HepG2 (cell line): ENCODE results near the gene PLXNC1.

Experiments used
- ATF2 ChIP-seq: sonication (generic); formaldehyde crosslinking; IDR thresholded peaks from 2 replicates; pipeline ENCODE4 v1.4.0; 2020; ENCODE audit warnings: missing genetic modification reagents
- CTCF ChIP-seq: sonication (generic); formaldehyde crosslinking; IDR thresholded peaks from 2 replicates; pipeline ENCODE4 v1.5.0; 2020; ENCODE audit warnings: mild to moderate bottlenecking, missing genetic modification reagents, moderate library complexity
- GABPB1 ChIP-seq: IDR thresholded peaks from 2 replicates; pipeline ENCODE4 v1.6.1; 2016; ENCODE audit warnings: mild to moderate bottlenecking, missing genetic modification reagents, moderate library complexity, missing compliant biosample characterization
- KDM3A ChIP-seq: IDR thresholded peaks from 2 replicates; pipeline ENCODE4 v1.6.1; 2018; ENCODE audit warnings: low read depth, missing compliant biosample characterization
- SMARCC2 ChIP-seq: fragments of 450-650 bp; IDR thresholded peaks from 2 replicates; pipeline ENCODE4 v1.6.1; 2017; ENCODE audit warnings: antibody characterized with exemption, mild to moderate bottlenecking
- SNAPC2 ChIP-seq: sonication (generic); formaldehyde crosslinking; IDR thresholded peaks from 2 replicates; pipeline ENCODE4 v1.8.1; 2022; ENCODE audit warnings: mild to moderate bottlenecking, missing genetic modification reagents
- SP2 ChIP-seq: sonication (generic); formaldehyde crosslinking; IDR thresholded peaks from 2 replicates; pipeline ENCODE4 v1.5.1; 2020; ENCODE audit warnings: mild to moderate bottlenecking, missing genetic modification reagents
- TCF12 ChIP-seq, 2 experiments: fragments of 450-650 bp in 1 of 2; sonication (generic) in 1 of 2; formaldehyde crosslinking in 1 of 2; IDR thresholded peaks; 2 replicates each; pipeline versions ENCODE4 v1.6.1 to v1.8.0; 2017 to 2022; ENCODE audit warnings: antibody characterized with exemption in 1 of 2, mild to moderate bottlenecking in 1 of 2, missing genetic modification reagents in 1 of 2, moderate library complexity in 1 of 2
- ZNF354B ChIP-seq: sonication (generic); formaldehyde crosslinking; IDR thresholded peaks from 2 replicates; pipeline ENCODE4 v1.8.0; 2022; ENCODE audit warnings: mild to moderate bottlenecking, missing genetic modification reagents

GRCh38 chr12:94146166-94146936 lies 2.0 kb upstream of the PLXNC1 start:
- no peak for TF ChIP-seq SMARCC2
- no peak for TF ChIP-seq KDM3A (CRISPR knock-in tag)
- no peak for TF ChIP-seq CTCF (CRISPR knock-in tag)
- no peak for TF ChIP-seq GABPB1 (CRISPR knock-in tag)
- no peak for TF ChIP-seq TCF12 (IDR thresholded peaks at IDR 0.05)
- no peak for TF ChIP-seq TCF12 (CRISPR knock-in tag; IDR thresholded peaks at IDR 0.05)
- TF ChIP-seq SP2 (CRISPR knock-in tag) = no peak
- no peak for TF ChIP-seq ATF2
- TF ChIP-seq ZNF354B (CRISPR knock-in tag) = no peak
- TF ChIP-seq SNAPC2 (CRISPR knock-in tag) = no peak
